ENCODE measurements around the gene PITRM1. TPM values are rescaled to one million over a fixed set of nuclear protein-coding genes. Genes with fewer than 3 reads are reported as not detected.

Gene PITRM1
- total RNA-seq, 1 donor: 84.6 TPM

GRCh38 chr10:3104251-3104918 is 68.2 kb downstream of the PITRM1 start:
- no peak overlapping the region for H3K4me3 ChIP-seq (ENCODE audit: low read depth, low read length)
- no peak for DNase-seq (ENCODE audit: low read depth)
- no peak for TF ChIP-seq CTCF (IDR thresholded peaks at IDR 0.05; ENCODE audit: insufficient read depth, low read depth, low read length)

- no peak for DNase-seq (ENCODE audit: low read depth)
- H3K4me3 ChIP-seq (ENCODE audit: low read depth, low read length): no peak overlapping the region
- TF ChIP-seq CTCF (IDR thresholded peaks at IDR 0.05; ENCODE audit: insufficient read depth, low read depth, low read length): no peak
Observed at GRCh38 chr10:3103646-3104045, 68.9 kb downstream of the PITRM1 start.

- TF ChIP-seq CTCF (IDR thresholded peaks at IDR 0.05; ENCODE audit: insufficient read depth, low read depth, low read length): no peak
- H3K4me3 ChIP-seq (ENCODE audit: low read depth, low read length): no peak overlapping the region
- DNase-seq (ENCODE audit: low read depth): no peak
Observed at GRCh38 chr10:3102720-3103427, 69.7 kb downstream of the PITRM1 start.

- no peak overlapping the region for H3K4me3 ChIP-seq (ENCODE audit: low read depth, low read length)
- DNase-seq (ENCODE audit: low read depth): no peak
- no peak for TF ChIP-seq CTCF (IDR thresholded peaks at IDR 0.05; ENCODE audit: insufficient read depth, low read depth, low read length)
Observed at GRCh38 chr10:3100856-3101640, 71.5 kb downstream of the PITRM1 start.

GRCh38 chr10:3100093-3100792 is 72.3 kb downstream of the PITRM1 start:
- H3K4me3 ChIP-seq (ENCODE audit: low read depth, low read length): no peak overlapping the region
- no peak for DNase-seq (ENCODE audit: low read depth)
- no peak for TF ChIP-seq CTCF (IDR thresholded peaks at IDR 0.05; ENCODE audit: insufficient read depth, low read depth, low read length)

GRCh38 chr10:3099291-3100092 is 73.1 kb downstream of the PITRM1 start:
- DNase-seq (ENCODE audit: low read depth): peak; percentile 97
- peak overlapping the region; percentile 31 for H3K4me3 ChIP-seq (ENCODE audit: low read depth, low read length)
- TF ChIP-seq CTCF (IDR thresholded peaks at IDR 0.05; ENCODE audit: insufficient read depth, low read depth, low read length): no peak
